ENCODE results near the gene EFCAB5. TPM values are rescaled to one million over a fixed set of nuclear protein-coding genes. Genes with fewer than 3 reads are reported as not detected.

EFCAB5 gene
- polyA plus RNA-seq, 1 of the 3 experiments (the other 2 are of a cell fraction) = 0.05 TPM

- WGBS (ENCODE audit: low lambda C conversion rate) = 75% methylated on average over 3 of the region's 3 CpGs
- no peaks in the 10 kb centered on the region for H3K79me2 ChIP-seq (ENCODE audit: insufficient read depth)
- H3K9me3 ChIP-seq = no peaks in the 10 kb centered on the region
- no peak overlapping the region for H3K9ac ChIP-seq
- H3F3A ChIP-seq (replicated peaks; ENCODE audit: insufficient read depth) = peaks cover 4% of the 10 kb centered on the region
- no peak for DNase-seq
- H3K27me3 ChIP-seq (ENCODE audit: insufficient read depth) = no peaks in the 10 kb centered on the region
- H3K27ac ChIP-seq (ENCODE audit: low read depth in 2 of 2, low read length in 1 of 2) = no peak overlapping the region
- H3K4me1 ChIP-seq (ENCODE audit: control insufficient read depth in 1 of 2, insufficient read depth in 2 of 2, low read depth in 1 of 2, low read length in 1 of 2) = no peaks in the 10 kb centered on the region; a peak in 1 of 4 replicates
- CTCF ChIA-PET = interaction anchor here (1.3 kb wide), 1 partner anchor 189 kb away, joined by 4 read pairs; no protein-coding TSS in a partner anchor
- no peak overlapping the region for H3K4me3 ChIP-seq (ENCODE audit: low read depth in 2 of 2, low read length in 1 of 2)
- POLR2A ChIA-PET = no interaction called here
- no peak overlapping the region for H2AFZ ChIP-seq (ENCODE audit: low read depth)
- TF ChIP-seq EP300 (IDR thresholded peaks at IDR 0.05; ENCODE audit: borderline replicate concordance in 1 of 2, low read depth in 1 of 2, low read length in 1 of 2) (no peak), SIN3A (IDR thresholded peaks at IDR 0.05; ENCODE audit: borderline replicate concordance, low read depth, low read length) (no peak), CTCF (IDR thresholded peaks at IDR 0.05) (no peak), MEF2A (IDR thresholded peaks at IDR 0.05; ENCODE audit: borderline replicate concordance, low read depth) (no peak), MAX (IDR thresholded peaks at IDR 0.05; ENCODE audit: low read depth) (no peak), SMC3 (IDR thresholded peaks at IDR 0.05; ENCODE audit: low read depth, low read length) (no peak), FOXJ3 (CRISPR knock-in tag; IDR thresholded peaks at IDR 0.05) (no peak), USF2 (IDR thresholded peaks at IDR 0.05; ENCODE audit: borderline replicate concordance, low read depth, low read length) (no peak), TEAD4 (IDR thresholded peaks at IDR 0.05; ENCODE audit: borderline replicate concordance, insufficient read depth) (no peak), RXRA (IDR thresholded peaks at IDR 0.05; ENCODE audit: borderline replicate concordance, low read depth) (no peak), REST (IDR thresholded peaks at IDR 0.05; ENCODE audit: low read depth, low read length) (no peak)
- H3K9me2 ChIP-seq = no peaks in the 10 kb centered on the region
- no peak overlapping the region for H3K4me2 ChIP-seq
- no peaks in the 10 kb centered on the region for H4K20me1 ChIP-seq (ENCODE audit: insufficient read depth)
- H3K36me3 ChIP-seq (replicated peaks in 1 of 2; ENCODE audit: control insufficient read depth in 1 of 2, insufficient read depth in 2 of 2, low read length in 1 of 2) = no peaks in the 10 kb centered on the region
Observed at GRCh38 chr17:29996458-29996857, 55.0 kb downstream of the EFCAB5 start.
